ENCODE data around the gene CADPS. TPM values are rescaled to one million over a fixed set of nuclear protein-coding genes. Genes with fewer than 3 reads are reported as not detected.

The CADPS gene
- total and polyA plus RNA-seq, 9 of the 15 experiments (the other 6 are each of a cell fraction or from before 2014, with no cell fraction given) = not detected

- H3K4me2 ChIP-seq (ENCODE audit: insufficient read depth, low read length) = no peak overlapping the region
- no peak overlapping the region for H3K9ac ChIP-seq (ENCODE audit: insufficient read depth in 1 of 2, low read depth in 2 of 2, low read length in 2 of 2)
- no peaks in the 10 kb centered on the region for H3K9me3 ChIP-seq (replicated peaks; ENCODE audit: control insufficient read depth, insufficient read depth, low read depth, low read length)
- DNase-seq (ENCODE audit: extremely low read depth in 1 of 4, low spot score in 3 of 4) (no peak), FAIRE-seq (no peak), ATAC-seq (no peak)
- POLR2A ChIA-PET = no interaction called here
- no peaks in the 10 kb centered on the region for H3K4me1 ChIP-seq (replicated peaks in 1 of 2; ENCODE audit: control insufficient read depth in 2 of 2, insufficient read depth in 2 of 2, low read length in 2 of 2)
- no peaks in the 10 kb centered on the region for H3K79me2 ChIP-seq (ENCODE audit: control insufficient read depth, insufficient read depth, low read length)
- TF ChIP-seq BCOR (IDR thresholded peaks at IDR 0.05) (no peak), ZNF668 (CRISPR knock-in tag; IDR thresholded peaks at IDR 0.05) (no peak), ZNF512 (tag; IDR thresholded peaks at IDR 0.05) (no peak)
- in situ Hi-C loops (cut with MboI) (no loop called here), intact Hi-C loops (cut with micrococcal nuclease) (no loop called here)
- H3K36me3 ChIP-seq (ENCODE audit: control insufficient read depth, insufficient read depth, low read length) = no peaks in the 10 kb centered on the region
- no TSS peak for BruUV-seq (replicated peaks)
- H3K9me1 ChIP-seq (ENCODE audit: control insufficient read depth, insufficient read depth, low read length) = no peaks in the 10 kb centered on the region
- no peak overlapping the region for H3K27ac ChIP-seq (ENCODE audit: extremely low read depth, low read depth, low read length)
- H4K20me1 ChIP-seq (replicated peaks; ENCODE audit: control insufficient read depth, insufficient read depth, low read length) = no peaks in the 10 kb centered on the region; the same call in 1 of the 2 replicates
- no peak overlapping the region for H3K4me3 ChIP-seq
- no peaks in the 10 kb centered on the region for H3K27me3 ChIP-seq (ENCODE audit: control insufficient read depth in 2 of 2, insufficient read depth in 2 of 2, low read length in 2 of 2)
- no peak overlapping the region for H2AFZ ChIP-seq (ENCODE audit: low read depth, low read length)
- CTCF ChIA-PET (ENCODE audit: low intra/inter-chr PET ratio) = no interaction called here
- WGBS (ENCODE audit: insufficient coverage, low coverage, missing lambda C conversion rate) = 0% methylated on average over 3 of the region's 3 CpGs
Measured at GRCh38 chr3:62700357-62700756, 174.9 kb downstream of the CADPS start.

- 0% methylated on average over 7 of the region's 7 CpGs for WGBS (ENCODE audit: insufficient coverage, low coverage, missing lambda C conversion rate)
- H3K79me2 ChIP-seq (ENCODE audit: control insufficient read depth, insufficient read depth, low read length) = no peaks in the 10 kb centered on the region
- no peak for DNase-seq (ENCODE audit: extremely low read depth in 1 of 4, low spot score in 3 of 4)
- H4K20me1 ChIP-seq (replicated peaks; ENCODE audit: control insufficient read depth, insufficient read depth, low read length) = no peaks in the 10 kb centered on the region; the same call in 1 of the 2 replicates
- H3K4me2 ChIP-seq (ENCODE audit: insufficient read depth, low read length) = no peak overlapping the region
- H3K27ac ChIP-seq (ENCODE audit: extremely low read depth, low read depth, low read length) = no peak overlapping the region
- no peak overlapping the region for H2AFZ ChIP-seq (ENCODE audit: low read depth, low read length)
- no peak overlapping the region for H3K9ac ChIP-seq (ENCODE audit: insufficient read depth in 1 of 2, low read depth in 2 of 2, low read length in 2 of 2)
- H3K27me3 ChIP-seq (ENCODE audit: control insufficient read depth in 2 of 2, insufficient read depth in 2 of 2, low read length in 2 of 2) = no peaks in the 10 kb centered on the region
- no peaks in the 10 kb centered on the region for H3K36me3 ChIP-seq (ENCODE audit: control insufficient read depth, insufficient read depth, low read length)
- ChIA-PET POLR2A (no interaction called here), CTCF (ENCODE audit: low intra/inter-chr PET ratio) (no interaction called here)
- in situ Hi-C loops (cut with MboI) (no loop called here), intact Hi-C loops (cut with micrococcal nuclease) (no loop called here)
- H3K9me1 ChIP-seq (ENCODE audit: control insufficient read depth, insufficient read depth, low read length) = no peaks in the 10 kb centered on the region
- BruUV-seq (replicated peaks) = no TSS peak
- no peaks in the 10 kb centered on the region for H3K9me3 ChIP-seq (replicated peaks; ENCODE audit: control insufficient read depth, insufficient read depth, low read depth, low read length)
- ATAC-seq = no peak
- H3K4me1 ChIP-seq (replicated peaks in 1 of 2; ENCODE audit: control insufficient read depth in 2 of 2, insufficient read depth in 2 of 2, low read length in 2 of 2) = no peaks in the 10 kb centered on the region
- H3K4me3 ChIP-seq = no peak overlapping the region
- FAIRE-seq = no peak
- no peak for TF ChIP-seq CAMTA2 (CRISPR knock-in tag; conservative IDR thresholded peaks at IDR 0.05)
- TF ChIP-seq NKRF (IDR thresholded peaks at IDR 0.05; ENCODE audit: borderline replicate concordance) = no peak
- TF ChIP-seq ZNF551 (CRISPR knock-in tag; IDR thresholded peaks at IDR 0.05) = no peak
- TF ChIP-seq PML (IDR thresholded peaks at IDR 0.05; ENCODE audit: low read length) = no peak
- no peak for TF ChIP-seq KDM5B (IDR thresholded peaks at IDR 0.05; ENCODE audit: insufficient replicate concordance, low read depth, low read length)
- no peak for TF ChIP-seq ZNF431 (CRISPR knock-in tag; IDR thresholded peaks at IDR 0.05)
- TF ChIP-seq POLR3A (IDR thresholded peaks at IDR 0.05; ENCODE audit: borderline replicate concordance, extremely low read depth, insufficient read depth, insufficient read length) = no peak
- no peak for TF ChIP-seq ARID2 (IDR thresholded peaks at IDR 0.05)
- no peak for TF ChIP-seq MYC (IDR thresholded peaks at IDR 0.05; ENCODE audit: low read depth, low read length)
- no peak for TF ChIP-seq MYC (CRISPR knock-in tag; IDR thresholded peaks at IDR 0.05; ENCODE audit: borderline replicate concordance, low read depth)
- no peak for TF ChIP-seq USF2 (CRISPR knock-in tag; IDR thresholded peaks at IDR 0.05)
Measured at GRCh38 chr3:62699728-62700127, 175.5 kb downstream of the CADPS start.

Measured in K562 (cell line).